Medulla oblongata (tissue), 1 donor: Measurements from ENCODE around the gene GHRL.

Experiments
- DNase-seq: peaks from one replicate; pipeline ENCODE4 v3.0.0-alpha.2; 2015; ENCODE audit errors: extremely low spot score

The GHRL gene, protein sequence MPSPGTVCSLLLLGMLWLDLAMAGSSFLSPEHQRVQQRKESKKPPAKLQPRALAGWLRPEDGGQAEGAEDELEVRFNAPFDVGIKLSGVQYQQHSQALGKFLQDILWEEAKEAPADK

DNA sequence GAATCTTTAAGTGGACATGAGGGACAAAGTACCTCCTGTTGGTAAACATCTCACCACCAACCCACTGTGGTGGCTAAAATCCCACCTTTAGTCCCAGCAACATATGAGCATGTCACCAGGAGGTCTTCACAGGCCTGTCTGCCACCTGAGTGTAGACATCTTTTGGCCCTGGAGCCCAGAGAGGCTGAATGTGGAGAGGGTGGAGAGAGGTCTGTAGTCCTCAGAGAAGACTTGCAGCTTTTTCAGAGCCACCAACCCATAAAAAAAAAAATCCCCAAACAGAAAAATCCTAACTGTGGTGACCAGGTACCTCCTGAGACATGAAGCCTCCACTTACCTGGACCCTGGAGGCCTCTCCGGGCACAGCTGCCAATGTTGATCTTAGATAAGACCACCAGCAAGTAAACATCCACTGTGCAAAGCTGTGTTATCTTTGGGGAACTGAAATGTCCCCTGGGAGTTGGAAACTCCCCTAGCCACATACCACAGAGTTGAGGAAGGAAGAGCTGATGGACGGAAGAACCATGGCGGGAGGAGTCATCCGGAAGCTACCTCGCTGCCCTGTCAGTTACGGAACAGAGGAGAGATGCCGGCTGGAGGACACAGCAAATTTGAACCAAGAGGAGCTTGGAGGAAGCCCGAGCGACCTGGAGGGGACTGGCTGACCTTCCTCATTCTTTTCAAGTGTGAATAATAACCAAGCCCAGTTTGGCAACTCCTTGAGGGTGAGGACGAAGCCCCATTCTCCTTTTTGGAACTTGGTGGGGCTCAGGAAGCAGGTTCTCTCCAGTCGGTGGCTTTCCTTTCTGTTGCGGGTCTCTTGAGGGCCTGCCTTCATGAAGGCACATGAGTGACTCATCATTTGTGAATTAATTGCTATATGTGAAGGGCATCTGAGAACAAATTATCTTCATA lies at the start of gene GHRL:
TSS of gene GHRL (minus strand) at position 443 of the 915 bp plus-strand sequence. CDS start 2,767 bp downstream, outside the sequence.
- DNase-seq = peak; percentile 33

DNA sequence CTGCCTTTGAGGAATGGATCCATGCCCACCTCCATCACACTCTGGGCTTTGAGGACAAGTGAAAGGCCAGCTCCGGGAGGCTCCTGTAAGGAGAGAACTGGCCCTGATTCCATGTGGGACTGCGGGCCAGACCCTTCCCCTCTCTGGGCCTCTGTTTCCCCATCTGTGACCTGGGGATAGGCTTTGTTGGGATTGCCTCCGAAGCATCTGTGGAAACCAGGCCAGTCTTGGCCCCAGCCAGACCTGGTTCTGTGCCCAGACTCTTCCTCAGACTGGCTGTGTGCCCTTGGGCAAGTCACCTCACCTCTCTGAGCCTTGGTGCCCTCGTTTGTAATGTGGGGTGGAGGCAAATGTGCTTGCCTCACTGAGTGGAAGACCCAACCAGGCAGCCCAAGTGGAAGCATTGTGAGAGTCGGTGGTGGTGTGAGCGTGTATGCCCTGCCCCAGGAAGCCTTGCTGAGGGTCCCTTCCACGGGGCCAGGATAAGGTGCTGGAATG lies 49.2 kb upstream of the GHRL start:
- DNase-seq = no peak

DNA sequence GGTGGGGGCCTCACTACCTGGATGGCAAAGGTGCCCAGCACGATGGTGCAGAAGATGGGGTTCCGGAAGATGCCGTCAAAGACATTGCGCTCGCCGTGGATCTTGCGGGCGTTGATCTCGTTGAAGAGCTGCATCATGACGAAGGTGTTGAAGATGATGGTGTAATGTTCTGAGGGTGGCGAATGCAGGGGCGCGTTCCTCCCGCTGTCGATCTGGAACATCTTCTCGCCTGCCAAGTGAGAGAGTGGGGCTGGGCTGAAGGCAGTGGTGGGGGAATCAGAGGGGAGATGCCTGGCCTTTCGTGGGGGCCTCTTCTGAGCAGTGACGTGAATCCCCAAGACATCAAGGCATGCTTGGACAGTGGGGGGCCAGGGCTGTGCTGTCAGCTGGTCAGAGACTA lies 47.7 kb upstream of the GHRL start:
- DNase-seq = no peak

DNA sequence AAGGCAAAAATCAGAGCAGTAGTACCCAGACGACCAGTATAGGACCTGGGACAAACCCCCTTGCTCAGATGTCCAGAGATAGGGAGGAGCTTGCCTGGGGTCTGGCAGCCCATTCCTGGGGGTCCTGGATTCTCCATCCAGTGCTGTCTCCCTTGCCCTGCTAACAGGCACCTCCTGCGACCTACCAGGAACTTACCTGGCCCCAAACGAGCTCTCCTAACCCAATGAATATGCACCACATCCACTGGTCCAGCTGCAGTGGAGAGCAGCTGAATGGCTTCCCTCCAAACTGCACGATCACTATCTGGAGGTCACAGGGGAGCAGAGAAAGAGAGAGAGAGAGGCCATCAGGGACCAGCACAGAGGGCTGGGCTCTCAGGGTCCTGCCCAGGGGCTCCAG lies 47.3 kb upstream of the GHRL start:
- DNase-seq = no peak

DNA sequence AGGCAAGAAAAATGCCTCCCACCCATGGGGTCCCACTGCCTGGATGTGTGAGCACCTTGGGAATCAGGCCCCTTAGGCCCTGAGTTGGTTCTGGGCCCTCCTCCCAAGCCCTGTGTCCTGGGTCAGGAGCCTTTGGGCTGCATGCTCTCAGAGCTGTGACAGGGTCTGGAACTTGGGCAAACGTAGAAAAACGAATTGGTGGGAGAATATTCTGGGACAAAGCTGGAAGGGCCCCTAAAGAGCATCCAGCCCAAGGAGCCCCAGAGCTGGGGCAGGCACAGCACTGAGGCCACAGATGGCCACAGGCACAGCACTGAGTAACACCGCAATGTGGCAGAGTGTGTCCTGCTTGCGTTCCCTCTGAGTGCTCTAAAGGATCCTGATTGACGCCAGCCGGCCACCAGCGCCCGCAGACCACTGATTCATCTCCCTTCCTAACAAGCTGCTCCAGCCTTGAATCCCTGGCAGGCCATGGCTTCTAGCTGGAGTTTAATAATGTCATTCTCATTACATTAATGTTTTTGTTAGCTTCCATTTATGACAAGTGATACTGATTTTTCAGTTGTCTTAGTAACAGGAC lies 46.7 kb upstream of the GHRL start:
- no peak for DNase-seq

DNA sequence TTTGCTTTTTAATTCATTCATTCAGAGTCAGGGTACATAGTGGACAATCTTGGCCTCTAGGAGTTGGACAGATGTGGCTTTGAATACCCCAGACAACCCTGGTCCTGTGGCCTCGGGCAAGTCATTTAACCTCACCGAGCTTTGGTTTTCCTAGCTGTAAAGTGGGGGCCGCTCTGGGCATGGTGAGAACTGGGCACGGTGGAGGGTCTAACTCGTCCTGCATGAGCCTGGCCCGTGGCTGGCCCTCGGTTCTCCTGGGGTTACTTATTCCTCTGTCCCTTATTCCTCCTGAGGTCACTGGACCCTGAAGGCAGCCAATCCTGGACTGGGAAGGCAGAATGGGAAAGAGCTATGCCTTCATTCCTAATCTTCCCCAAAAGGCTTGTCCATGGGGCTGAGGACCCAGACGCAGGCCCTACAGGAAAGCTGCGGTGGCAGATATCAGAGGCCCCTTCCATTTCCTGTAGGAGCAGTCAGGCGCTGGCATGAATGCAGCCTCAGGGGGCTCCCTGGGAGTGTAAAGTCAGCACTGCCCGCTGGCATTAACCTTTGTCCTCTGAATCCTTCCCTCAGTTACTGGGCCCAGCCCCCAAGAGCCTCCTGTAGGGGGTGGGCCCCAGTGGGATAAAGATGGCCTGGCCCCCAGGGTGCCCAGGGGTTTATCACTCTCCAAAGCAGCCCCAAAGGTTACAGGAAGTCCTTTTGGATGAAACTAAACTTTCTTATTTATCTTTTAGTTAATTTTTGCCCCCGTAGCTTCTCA lies 46.0 kb upstream of the GHRL start:
- DNase-seq = no peak

DNA sequence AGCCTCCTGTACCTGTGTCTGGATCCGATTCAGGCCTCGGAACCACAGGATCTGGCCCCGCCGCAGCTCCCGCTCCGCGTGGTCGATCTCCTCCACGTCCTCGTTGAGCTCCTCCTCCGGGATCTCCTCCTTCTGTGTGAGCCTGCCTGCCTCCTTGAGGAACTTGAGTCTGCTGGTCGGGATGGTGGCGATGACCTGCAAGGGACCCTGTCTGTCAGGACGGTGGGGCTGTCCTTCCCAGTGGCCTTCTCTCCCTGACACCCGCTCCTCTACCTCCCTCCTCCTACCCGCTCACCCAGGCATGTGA lies 45.4 kb upstream of the GHRL start:
- DNase-seq = no peak

- DNase-seq = no peak
These were observed 44.8 kb upstream of the GHRL start for GRCh38 chr3:10337323-10338163.

DNA sequence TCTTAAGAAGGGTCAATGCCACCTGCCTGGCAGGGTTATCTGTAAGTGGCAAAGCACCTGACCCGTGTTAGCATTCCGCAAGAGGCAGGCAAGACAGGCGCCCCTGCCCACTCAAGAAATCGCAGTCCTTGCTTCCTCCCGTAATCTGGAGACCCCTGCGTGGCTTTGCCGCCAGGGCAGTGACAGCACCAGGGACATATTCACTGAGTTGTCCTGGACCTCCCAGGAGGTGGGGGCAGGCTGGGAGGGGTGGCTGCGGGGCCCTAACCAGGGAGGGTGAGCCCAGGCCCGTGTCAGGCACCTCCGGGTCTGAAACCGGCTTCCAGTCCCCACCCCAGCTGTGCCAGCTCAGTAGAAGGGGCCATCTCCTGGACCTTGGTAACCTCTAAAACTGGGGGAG lies 44.0 kb upstream of the GHRL start:
- DNase-seq = no peak

- DNase-seq = no peak
These were observed 43.3 kb upstream of the GHRL start for GRCh38 chr3:10335871-10336622.

DNA sequence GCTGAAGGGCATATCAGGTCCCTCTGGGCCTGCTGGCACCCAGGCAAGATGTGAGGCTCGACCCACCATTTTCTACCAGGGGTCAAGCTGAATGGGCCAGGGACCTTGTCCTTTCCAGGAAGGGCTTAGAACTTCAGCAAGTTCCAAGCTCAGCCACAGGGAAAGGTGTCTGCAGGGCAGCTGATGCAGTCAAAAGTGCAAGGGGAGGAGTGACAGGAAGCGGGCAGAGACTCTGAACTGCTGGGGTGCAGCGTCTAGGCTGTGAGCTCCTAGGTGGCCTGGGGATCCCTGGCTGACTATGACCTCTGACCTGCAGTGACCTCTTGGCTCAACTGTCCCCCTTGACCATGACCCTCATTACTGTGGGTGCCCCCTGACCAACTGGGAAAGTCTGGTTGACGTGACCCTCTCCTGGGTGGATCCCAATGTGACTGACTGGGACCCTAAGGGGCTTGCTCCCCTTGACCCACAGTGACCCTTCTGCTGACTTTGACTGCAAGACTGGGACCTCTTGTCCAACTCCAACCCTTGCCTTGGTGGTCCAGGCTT lies 42.5 kb upstream of the GHRL start:
- no peak for DNase-seq

- peak; percentile 17 for DNase-seq
These were observed 41.7 kb upstream of the GHRL start for GRCh38 chr3:10334459-10334858.

DNA sequence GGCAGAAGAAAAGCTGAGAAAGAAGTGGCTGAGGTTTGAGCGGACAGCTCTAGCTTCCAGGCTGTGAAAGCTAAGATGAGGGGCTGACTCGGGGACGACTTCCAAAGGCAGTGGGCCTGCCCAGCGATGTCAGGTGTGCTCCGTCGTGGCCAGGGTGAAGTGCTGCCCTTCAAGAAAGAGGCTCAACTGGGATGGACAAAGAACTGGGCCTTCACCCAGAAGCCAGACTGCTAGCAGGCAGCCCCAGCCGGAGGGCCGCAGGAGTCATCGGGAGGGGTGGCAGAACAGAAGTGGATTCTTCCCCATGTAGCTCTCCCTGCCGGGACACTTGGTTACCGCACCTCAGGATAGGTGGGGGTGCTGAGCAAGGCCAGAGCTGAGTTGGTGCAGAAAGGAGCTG lies 41.3 kb upstream of the GHRL start:
- DNase-seq = peak; percentile 61

GRCh38 chr3:10333349-10333650 lies 40.6 kb upstream of the GHRL start:
- DNase-seq = no peak

- no peak for DNase-seq
These were observed 40.0 kb upstream of the GHRL start for GRCh38 chr3:10332481-10333348.

- no peak for DNase-seq
These were observed 38.6 kb upstream of the GHRL start for GRCh38 chr3:10331320-10331719.

DNA sequence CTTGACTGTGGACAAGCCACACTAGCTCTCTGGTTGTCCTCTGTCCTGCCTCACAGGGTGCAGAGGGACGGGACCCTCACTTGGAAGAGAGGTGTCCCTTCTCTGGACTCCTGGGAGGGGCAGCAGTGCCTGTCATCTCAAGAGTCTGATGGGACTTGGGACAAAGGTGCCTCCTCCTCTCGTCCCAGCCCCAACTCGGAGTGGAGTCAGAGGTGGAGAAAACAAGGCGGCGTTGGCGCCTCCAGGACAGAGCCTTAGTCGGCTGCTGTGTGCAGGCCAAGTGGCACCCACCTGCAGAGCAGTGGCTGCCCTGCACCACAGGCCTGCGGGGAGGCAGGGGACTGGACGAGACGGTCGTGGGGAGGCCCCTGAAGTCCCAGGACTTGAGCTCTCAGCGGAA lies 37.6 kb upstream of the GHRL start:
- no peak for DNase-seq

DNA sequence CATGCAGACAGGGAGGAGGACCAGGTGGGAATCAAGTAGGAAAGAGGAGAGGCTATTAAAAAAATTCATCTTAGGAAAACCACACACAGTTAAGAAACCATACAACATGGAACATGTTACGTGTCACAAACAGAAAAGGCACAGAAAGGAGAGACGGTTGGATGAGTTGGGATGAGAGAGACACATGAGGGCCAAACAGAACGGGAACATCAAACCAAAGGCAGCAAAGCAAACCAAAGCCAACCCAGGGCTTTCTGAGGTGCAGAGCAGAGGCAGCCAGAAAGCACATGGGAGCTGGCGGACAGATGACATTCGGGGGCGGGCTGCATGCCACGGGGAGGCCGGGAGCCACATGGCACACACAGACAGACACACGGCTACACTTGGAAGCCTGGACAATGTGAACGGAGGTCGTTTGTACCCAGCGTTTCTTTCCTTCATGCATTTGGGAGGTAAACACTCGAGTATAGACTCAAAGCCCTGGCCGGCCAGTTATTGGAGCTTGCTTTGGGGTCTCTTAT lies 36.8 kb upstream of the GHRL start:
- DNase-seq = peak; percentile 12

DNA sequence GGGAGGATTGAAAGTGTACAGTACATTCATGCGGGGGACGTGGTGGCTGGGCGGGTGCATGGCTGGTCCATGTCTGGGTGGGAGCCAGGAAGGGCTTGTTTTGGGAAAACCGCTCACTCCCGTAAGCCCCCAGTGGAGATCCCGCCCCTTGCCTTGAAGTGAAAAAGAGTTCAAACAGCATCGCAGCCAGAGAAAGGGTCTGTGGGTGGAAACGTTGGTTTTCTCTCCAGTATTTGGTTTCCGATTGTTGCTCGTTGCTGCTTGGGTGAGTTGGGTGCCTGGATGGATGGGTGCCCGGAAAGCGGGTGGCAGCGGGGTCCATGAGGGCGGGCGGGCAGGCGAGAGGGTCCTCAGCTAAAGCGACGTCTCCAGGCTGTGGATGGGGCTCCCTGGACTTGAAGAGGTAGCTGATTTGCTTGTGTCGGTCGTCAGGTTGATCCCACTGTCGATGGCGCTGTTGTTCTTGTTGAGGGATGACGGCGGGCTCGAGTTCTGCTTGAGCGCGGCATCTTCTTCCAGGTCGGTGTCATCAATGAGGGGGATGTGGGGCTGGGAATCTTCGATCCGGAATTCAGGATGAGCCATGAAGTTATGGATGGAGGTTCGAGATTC lies 35.8 kb upstream of the GHRL start:
- DNase-seq = no peak
